Parathyroid adenoma (tissue), 2 donors: ENCODE results near the gene RUNX2.

Experiments
- H2AFZ ChIP-seq: fragments of 300-600 bp; sonication (generic); one replicate; pipeline ENCODE4 v1.7.0; 2017; ENCODE audit warnings: antibody characterized with exemption, mild to moderate bottlenecking
- H3K27ac ChIP-seq: fragments of 300-600 bp; sonication (generic); one replicate; pipeline ENCODE4 v1.7.0; 2017
- H3K27me3 ChIP-seq: fragments of 300-600 bp; sonication (generic); one replicate; pipeline ENCODE4 v1.7.0; 2017; ENCODE audit warnings: low read length; ENCODE audit not compliant: control insufficient read depth, insufficient read depth
- H3K36me3 ChIP-seq: fragments of 300-600 bp; sonication (generic); one replicate; pipeline ENCODE4 v1.7.0; 2017; ENCODE audit warnings: low read length; ENCODE audit not compliant: control insufficient read depth, insufficient read depth
- H3K4me1 ChIP-seq: fragments of 300-600 bp; sonication (generic); one replicate; pipeline ENCODE4 v1.7.0; 2017; ENCODE audit warnings: control low read depth
- H3K4me2 ChIP-seq: fragments of 300-600 bp; sonication (generic); one replicate; pipeline ENCODE4 v1.7.0; 2017; ENCODE audit warnings: low read length
- H3K4me3 ChIP-seq: fragments of 300-600 bp; sonication (generic); one replicate; pipeline ENCODE4 v1.7.0; 2017; ENCODE audit warnings: low read depth, low read length
- H3K79me2 ChIP-seq: fragments of 300-600 bp; sonication (generic); one replicate; pipeline ENCODE4 v1.7.0; 2017; ENCODE audit warnings: control low read depth
- H3K9ac ChIP-seq: fragments of 300-600 bp; sonication (generic); one replicate; pipeline ENCODE4 v1.7.0; 2017; ENCODE audit warnings: mild to moderate bottlenecking
- H3K9me3 ChIP-seq: fragments of 300-600 bp; sonication (generic); one replicate; pipeline ENCODE4 v1.7.0; 2017; ENCODE audit warnings: low read length; ENCODE audit not compliant: control insufficient read depth
- TF ChIP-seq, protein P1 (sequence below): fragments of 300-600 bp; sonication (generic); IDR thresholded peaks from one replicate; pipeline ENCODE4 v1.7.0; 2017; ENCODE audit warnings: antibody characterized with exemption, mild to moderate bottlenecking
- donor health status: primary hyperparathyroidism.

RUNX2 gene

DNA sequence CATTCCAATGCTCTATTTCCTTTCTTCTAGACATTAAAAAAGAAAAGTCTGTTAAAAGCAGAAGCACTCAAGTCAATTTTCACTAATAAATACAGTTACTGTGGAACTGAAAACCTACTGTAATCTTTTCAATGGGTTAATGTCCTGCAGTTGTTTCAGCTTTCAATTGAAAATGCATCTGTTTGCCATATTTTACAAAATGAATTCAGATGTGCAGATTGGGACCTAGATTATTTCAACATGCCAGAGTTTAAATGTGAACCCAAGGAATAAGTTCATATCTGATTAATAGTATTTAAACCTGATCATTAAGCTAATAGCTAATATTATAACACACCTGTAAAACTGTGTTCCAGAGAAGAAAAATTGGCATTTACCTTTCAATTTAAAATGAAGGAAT, 39.9 kb downstream of the RUNX2 start:
- no peak overlapping the region for H3K4me2 ChIP-seq
- TF ChIP-seq, protein P1, sequence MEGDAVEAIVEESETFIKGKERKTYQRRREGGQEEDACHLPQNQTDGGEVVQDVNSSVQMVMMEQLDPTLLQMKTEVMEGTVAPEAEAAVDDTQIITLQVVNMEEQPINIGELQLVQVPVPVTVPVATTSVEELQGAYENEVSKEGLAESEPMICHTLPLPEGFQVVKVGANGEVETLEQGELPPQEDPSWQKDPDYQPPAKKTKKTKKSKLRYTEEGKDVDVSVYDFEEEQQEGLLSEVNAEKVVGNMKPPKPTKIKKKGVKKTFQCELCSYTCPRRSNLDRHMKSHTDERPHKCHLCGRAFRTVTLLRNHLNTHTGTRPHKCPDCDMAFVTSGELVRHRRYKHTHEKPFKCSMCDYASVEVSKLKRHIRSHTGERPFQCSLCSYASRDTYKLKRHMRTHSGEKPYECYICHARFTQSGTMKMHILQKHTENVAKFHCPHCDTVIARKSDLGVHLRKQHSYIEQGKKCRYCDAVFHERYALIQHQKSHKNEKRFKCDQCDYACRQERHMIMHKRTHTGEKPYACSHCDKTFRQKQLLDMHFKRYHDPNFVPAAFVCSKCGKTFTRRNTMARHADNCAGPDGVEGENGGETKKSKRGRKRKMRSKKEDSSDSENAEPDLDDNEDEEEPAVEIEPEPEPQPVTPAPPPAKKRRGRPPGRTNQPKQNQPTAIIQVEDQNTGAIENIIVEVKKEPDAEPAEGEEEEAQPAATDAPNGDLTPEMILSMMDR, result no peak
- H3K79me2 ChIP-seq, result no peaks in the 10 kb centered on the region
- no peak overlapping the region for H2AFZ ChIP-seq
- no peaks in the 10 kb centered on the region for H3K9me3 ChIP-seq
- H3K4me1 ChIP-seq, result no peaks in the 10 kb centered on the region
- no peak overlapping the region for H3K9ac ChIP-seq
- no peak overlapping the region for H3K27ac ChIP-seq
- H3K27me3 ChIP-seq, result no peaks in the 10 kb centered on the region
- H3K36me3 ChIP-seq, result no peaks in the 10 kb centered on the region
- H3K4me3 ChIP-seq, result no peak overlapping the region

DNA sequence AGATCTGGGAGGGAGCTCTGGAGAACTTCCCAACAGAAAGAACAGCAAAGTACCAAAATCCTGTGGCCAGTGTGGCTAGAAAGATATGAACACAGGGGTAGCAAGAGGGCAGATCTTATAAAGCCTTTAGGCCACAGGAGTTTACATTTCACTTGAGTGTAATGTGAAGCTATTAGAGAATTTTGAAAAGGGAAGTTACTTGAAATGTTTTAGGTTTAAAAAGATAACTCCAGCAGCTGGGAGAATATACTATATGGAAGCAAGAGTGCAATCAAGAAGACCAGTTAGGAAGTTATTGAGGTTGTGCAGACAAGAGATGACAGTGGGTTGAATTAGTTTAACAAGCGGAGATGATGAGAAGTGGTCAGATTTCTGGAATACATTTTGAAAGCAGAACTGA, 41.7 kb downstream of the RUNX2 start:
- H3K9ac ChIP-seq, result no peak overlapping the region
- TF ChIP-seq, protein P1, result no peak
- H3K9me3 ChIP-seq, result no peaks in the 10 kb centered on the region

DNA sequence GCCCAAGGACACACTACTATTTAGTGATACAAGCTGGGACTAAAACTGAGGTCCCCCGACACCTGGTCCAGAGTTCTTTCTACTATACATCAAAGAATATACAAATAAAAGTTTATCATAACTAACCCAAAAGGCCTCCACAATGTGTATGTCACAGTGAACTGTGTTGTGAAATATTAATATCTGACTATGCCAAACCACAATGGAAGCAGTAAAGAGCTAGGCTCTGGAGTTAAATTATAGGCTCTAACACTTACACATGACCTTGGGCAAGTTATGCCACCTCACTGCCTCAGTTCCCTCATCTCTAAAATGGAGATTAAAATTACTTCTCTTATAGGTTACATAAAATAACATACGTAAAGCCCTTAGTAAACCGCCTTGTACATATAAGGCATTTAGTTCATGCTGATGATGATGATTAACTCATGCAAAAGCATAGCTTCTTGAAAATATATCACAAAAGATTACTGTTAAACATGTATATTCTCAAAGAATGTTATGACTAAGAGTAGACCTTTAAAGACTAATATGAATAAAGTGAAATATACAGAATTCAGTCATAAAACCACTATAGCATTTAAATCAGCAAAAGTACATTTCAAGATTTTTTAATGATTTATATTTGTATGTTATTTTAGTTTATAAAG, 43.9 kb downstream of the RUNX2 start:
- TF ChIP-seq, protein P1, result no peak

More for the DNA sequence above, 41.7 kb downstream of the RUNX2 start:
- Histone ChIP-seq H3K4me3 (no peak overlapping the region), H3K4me2 (no peak overlapping the region), H3K79me2 (no peaks in the 10 kb centered on the region), H3K27me3 (no peaks in the 10 kb centered on the region), H3K27ac (no peak overlapping the region), H2AFZ (no peak overlapping the region), H3K4me1 (no peaks in the 10 kb centered on the region), H3K36me3 (no peaks in the 10 kb centered on the region)

DNA sequence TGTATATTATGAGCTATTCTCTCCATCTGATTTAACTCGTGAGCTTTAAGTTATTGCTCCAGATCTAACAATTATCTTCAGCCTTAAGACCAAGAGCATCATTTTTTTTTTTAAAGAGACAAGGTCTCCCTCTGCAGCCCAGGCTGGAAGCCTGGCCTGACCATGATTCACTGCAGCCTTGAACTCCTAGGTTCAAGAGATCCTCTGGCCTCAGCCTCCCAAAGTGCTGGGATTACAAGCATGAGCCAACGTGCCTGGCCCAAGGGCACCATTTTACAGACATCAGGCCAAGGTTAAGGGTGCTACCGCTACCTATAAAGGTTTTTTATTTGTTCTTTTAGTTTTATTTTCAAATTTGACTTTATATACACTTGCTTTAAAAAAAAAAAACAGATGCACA, 47.3 kb downstream of the RUNX2 start:
- H3K9me3 ChIP-seq, result no peaks in the 10 kb centered on the region
- no peak overlapping the region for H2AFZ ChIP-seq
- no peaks in the 10 kb centered on the region for H3K4me1 ChIP-seq
- no peaks in the 10 kb centered on the region for H3K27me3 ChIP-seq
- H3K36me3 ChIP-seq, result no peaks in the 10 kb centered on the region
- H3K4me2 ChIP-seq, result no peak overlapping the region
- H3K4me3 ChIP-seq, result no peak overlapping the region
- no peak overlapping the region for H3K9ac ChIP-seq
- H3K79me2 ChIP-seq, result no peaks in the 10 kb centered on the region
- no peak overlapping the region for H3K27ac ChIP-seq
- TF ChIP-seq, protein P1, result no peak

More for the DNA sequence above, 43.9 kb downstream of the RUNX2 start:
- no peaks in the 10 kb centered on the region for H3K9me3 ChIP-seq
- H3K36me3 ChIP-seq, result no peaks in the 10 kb centered on the region
- H3K27ac ChIP-seq, result no peak overlapping the region
- no peaks in the 10 kb centered on the region for H3K79me2 ChIP-seq
- no peak overlapping the region for H2AFZ ChIP-seq
- no peak overlapping the region for H3K4me2 ChIP-seq
- no peaks in the 10 kb centered on the region for H3K27me3 ChIP-seq
- no peaks in the 10 kb centered on the region for H3K4me1 ChIP-seq
- no peak overlapping the region for H3K4me3 ChIP-seq
- no peak overlapping the region for H3K9ac ChIP-seq
